IPS-18c (cell line): ENCODE results near the gene TNFRSF12A.

Source experiments
- H3K4me3 ChIP-seq: 2 replicates; pipeline ENCODE4 v1.7.0; 2013; ENCODE audit warnings: low read depth, mild to moderate bottlenecking, low read length, moderate library complexity; ENCODE audit not compliant: insufficient read depth
- H3K9me3 ChIP-seq: one replicate; pipeline ENCODE4 v1.6.1; 2013; ENCODE audit warnings: mild to moderate bottlenecking, low read length, moderate library complexity; ENCODE audit not compliant: control insufficient read depth, insufficient read depth

TNFRSF12A gene

GRCh38 chr16:3019594-3020246 is 448 bp upstream of the TNFRSF12A start:
- H3K4me3 ChIP-seq, result peak overlapping the region; percentile 17; the same call in 1 of the 2 replicates
- no peaks in the 10 kb centered on the region for H3K9me3 ChIP-seq

GRCh38 chr16:3020604-3021448 is 658 bp downstream of the TNFRSF12A start:
- H3K4me3 ChIP-seq, result peak overlapping the region; percentile 86
- no peaks in the 10 kb centered on the region for H3K9me3 ChIP-seq

- Histone ChIP-seq H3K4me3 (peak overlapping the region; percentile 86), H3K9me3 (no peaks in the 10 kb centered on the region)
These were observed 1.5 kb downstream of the TNFRSF12A start for GRCh38 chr16:3021449-3022207.

- H3K9me3 ChIP-seq, result no peaks in the 10 kb centered on the region
- H3K4me3 ChIP-seq, result peak overlapping the region; percentile 86
These were observed 2.1 kb downstream of the TNFRSF12A start for GRCh38 chr16:3022208-3022683.

DNA sequence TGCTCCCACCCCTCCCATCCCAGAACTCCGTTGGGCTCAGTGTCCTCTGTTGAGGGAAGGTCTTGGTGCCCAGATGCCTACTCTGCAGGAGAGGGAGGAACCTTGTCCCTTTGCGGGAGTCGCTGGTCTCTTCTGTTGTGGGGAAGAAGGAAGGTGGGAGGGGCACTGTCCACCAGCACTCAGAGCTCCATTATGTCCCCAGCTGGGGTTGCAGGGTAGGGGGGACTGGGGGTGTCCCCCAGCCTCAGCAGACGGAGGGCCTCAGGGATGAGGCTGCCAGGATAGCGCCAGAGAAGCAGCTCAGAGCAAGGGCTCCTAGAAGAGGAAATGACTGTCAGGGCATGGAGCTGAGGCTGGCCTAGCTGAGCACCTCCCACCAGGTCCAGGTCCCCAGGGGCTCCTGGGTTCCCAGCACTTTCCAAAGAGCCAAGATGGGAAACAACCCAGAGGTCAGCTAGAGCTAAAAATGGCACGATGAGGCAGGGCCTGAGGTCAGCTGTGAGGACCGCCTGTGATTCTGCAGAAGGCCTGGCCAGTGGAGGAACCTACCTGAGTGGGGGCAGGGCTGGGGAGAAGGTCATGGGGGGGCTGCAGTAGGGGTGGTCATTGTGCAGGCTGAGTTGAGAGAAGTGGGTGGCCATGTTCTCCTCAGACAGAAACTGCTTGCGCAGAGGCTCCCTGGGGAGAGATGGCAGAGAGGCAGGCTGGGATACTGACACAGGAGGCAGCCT is 2.7 kb downstream of the TNFRSF12A start:
- H3K4me3 ChIP-seq, result peak overlapping the region; percentile 86
- no peaks in the 10 kb centered on the region for H3K9me3 ChIP-seq

GRCh38 chr16:3023415-3023668 is 3.2 kb downstream of the TNFRSF12A start:
- Histone ChIP-seq H3K9me3 (no peaks in the 10 kb centered on the region), H3K4me3 (peak overlapping the region; percentile 86)

DNA sequence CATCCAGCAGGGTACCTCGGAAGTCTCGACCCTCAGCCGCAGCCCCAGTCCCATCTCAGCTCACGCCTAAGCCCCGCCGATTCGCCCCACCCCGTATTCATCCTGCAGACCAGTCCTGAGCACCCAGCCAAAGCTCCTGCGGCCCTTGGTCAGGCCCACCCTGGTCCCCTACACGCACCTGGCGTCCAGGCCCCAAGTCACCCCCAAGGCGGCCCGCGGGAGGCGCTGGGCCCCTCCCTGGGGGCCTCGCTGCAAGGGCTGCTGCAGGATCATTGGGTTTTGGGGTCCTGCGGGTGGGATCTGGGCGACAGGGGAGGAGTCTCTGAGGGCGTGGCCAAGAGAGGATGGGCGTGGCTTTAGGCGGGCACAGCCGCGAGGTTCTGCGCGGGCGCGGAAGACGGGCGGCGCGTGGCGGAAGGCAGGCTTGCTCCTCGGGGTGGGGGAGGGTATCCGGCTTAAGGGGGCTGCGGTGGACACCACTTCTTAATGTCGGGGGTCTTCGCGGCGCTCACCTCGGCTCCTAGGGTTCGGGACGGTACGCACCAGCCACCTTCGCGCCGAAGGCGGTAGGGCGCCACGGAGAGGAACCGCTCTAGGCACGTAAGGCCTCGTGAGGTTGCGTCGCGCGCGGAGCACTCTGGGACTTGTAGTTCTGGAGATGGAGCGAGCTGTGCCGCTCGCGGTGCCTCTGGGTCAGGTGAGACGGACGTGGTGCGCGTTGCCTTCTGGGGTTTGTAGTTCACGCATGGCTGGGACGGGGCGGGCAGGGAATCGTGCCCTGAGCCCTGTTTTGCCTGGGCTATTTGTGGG is 3.7 kb downstream of the TNFRSF12A start, which contains the start of the genes HCFC1R1 and THOC6:
TSS of gene HCFC1R1 (minus strand) at position 274 of the 810 bp plus-strand sequence. CDS start at position 273, 1 bp downstream.
TSS of gene THOC6 (plus strand) at position 367 of the 810 bp plus-strand sequence. CDS start at position 659, 292 bp downstream.
- H3K9me3 ChIP-seq, result no peaks in the 10 kb centered on the region
- peak within 1 kb of the TSS; percentile 86 for H3K4me3 ChIP-seq

GRCh38 chr16:3025032-3026002 is 5.1 kb downstream of the TNFRSF12A start:
- Histone ChIP-seq H3K4me3 (no peak overlapping the region), H3K9me3 (peaks cover 2% of the 10 kb centered on the region)

GRCh38 chr16:3026003-3026378 is 5.8 kb downstream of the TNFRSF12A start:
- peaks cover 2% of the 10 kb centered on the region for H3K9me3 ChIP-seq
- H3K4me3 ChIP-seq, result no peak overlapping the region

- no peak overlapping the region for H3K4me3 ChIP-seq
- peaks cover 2% of the 10 kb centered on the region for H3K9me3 ChIP-seq
These were observed 6.7 kb downstream of the TNFRSF12A start for GRCh38 chr16:3026609-3027488.

- Histone ChIP-seq H3K9me3 (peaks cover 2% of the 10 kb centered on the region), H3K4me3 (no peak overlapping the region)
These were observed 7.3 kb downstream of the TNFRSF12A start for GRCh38 chr16:3027489-3027795.

DNA sequence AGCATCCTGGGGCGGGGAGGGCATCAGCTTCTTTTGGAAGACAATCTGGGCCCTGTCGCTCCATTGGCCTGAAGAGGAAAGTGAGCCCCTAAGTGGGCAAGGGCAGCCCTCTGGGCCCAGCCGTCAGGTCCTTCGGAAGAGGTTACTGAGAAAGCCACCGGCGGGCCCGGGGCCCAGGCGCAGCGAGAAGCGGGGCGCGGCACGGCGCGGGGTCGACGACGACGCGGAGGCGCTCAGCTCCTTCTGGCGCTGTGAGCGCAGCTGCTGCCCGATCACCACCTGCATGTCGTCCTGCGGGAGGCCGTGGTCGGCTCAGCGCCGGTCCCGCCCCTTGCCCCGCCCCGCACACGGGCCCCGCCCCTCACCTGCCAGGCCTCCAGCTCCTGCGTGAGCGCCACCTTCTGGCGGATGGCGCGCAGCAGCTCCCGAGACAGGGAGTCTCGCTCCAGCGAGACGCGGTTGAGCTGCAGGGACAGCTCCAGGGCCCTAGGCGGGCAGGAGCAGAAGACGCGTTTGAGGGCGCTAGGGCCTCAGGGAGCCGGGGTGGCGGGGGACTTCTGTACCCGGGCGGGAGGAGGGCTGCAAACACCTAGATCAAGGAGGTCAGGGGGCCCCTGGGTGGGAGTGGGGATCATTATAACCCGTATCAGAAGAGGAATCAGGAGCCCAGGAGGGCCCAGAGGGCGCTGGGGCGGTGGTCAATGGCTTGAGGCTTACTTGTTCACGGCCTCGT is 8.0 kb downstream of the TNFRSF12A start:
- H3K4me3 ChIP-seq, result no peak overlapping the region
- peaks cover 2% of the 10 kb centered on the region for H3K9me3 ChIP-seq

- Histone ChIP-seq H3K4me3 (no peak overlapping the region), H3K9me3 (peaks cover 2% of the 10 kb centered on the region)
These were observed 8.7 kb downstream of the TNFRSF12A start for GRCh38 chr16:3028716-3029319.
